ENCODE data around the gene HDAC10.

DNA sequence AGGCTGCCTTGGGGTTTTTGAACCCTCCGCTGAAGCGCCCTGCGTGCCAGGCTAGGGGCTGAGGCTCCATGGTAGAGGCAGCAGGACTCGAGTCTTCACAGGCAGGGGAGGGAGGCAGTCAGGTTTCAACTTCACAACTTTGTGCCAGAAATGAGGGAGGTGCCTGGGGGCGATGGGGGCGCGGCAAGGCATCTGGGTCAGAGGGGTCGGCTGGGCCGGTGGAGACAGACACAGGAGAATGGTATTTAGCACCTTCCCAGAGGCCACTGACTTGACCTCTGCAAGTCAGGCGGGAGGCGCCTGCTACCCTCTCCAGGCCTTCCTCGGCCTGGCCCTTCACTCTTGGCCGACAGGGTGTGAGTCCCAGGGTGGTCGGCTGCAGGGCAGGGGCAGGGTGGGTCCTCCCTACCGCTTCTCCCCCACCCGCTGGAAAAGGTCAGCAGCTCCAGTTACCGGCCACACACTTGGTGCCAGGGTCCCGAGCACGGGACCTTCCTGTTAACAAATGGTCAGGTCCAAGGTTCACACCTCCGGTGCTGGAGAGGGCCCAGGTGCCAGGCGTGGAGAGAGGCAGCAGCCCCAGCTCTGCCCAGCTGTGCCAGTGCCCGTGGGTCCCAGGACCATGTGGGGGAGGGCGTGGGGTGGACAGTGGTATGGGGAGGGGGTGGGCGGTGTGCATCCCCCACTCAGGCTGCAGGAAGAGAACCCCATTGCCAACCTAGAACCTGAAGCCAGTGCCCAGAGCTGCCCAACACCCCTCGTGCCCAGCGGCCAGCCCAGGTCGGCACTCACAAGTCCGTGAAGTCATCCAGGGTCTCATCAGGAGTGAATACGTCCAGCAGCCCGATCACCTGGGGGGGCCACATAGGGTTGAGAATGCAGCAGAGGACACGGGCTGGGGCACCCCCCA lies 6.6 kb upstream of the HDAC10 start:
- no peak for TF ChIP-seq CTCF (IDR thresholded peaks at IDR 0.05)
- TF ChIP-seq EZH2 (IDR thresholded peaks at IDR 0.05), result no peak
- no peak for TF ChIP-seq EZH2phosphoT487 (IDR thresholded peaks at IDR 0.05)

Measured in neural progenitor cell (in vitro differentiated cells).